Naive B cell (primary cell): ENCODE results near the gene MARK1. TPM values are rescaled to one million over a fixed set of nuclear protein-coding genes. Genes with fewer than 3 reads are reported as not detected.
"Not testable (repeated sequence)": the region's sequence is repeated elsewhere in the genome, so short reads cannot be mapped to it uniquely, and the experiment has no call there.

Experiments used
- ATAC-seq, 2 donors: fragments of 150-1000 bp; cut with Tn5 transposase; 2 replicates each; pipeline ENCODE4 v1.10.0; 2021; ENCODE audit warnings: low read depth in 2 of 2, mild to moderate bottlenecking in 2 of 2, moderate library complexity in 2 of 2
- DNase-seq: peaks from one replicate; pipeline ENCODE4 v3.0.0; 2022
- H3K27ac Mint-ChIP-seq, 6 donors: one replicate each; pipeline ENCODE4 v1.8.0; 2020 to 2022; ENCODE audit warnings: mild to moderate bottlenecking in 6 of 6, mixed read lengths in 6 of 6, moderate library complexity in 5 of 6, inconsistent platforms in 2 of 6
- H3K27me3 Mint-ChIP-seq, 3 donors: one replicate each; pipeline ENCODE4 v1.8.0; 2021 to 2022; ENCODE audit warnings: mixed read lengths in 3 of 3, mild to moderate bottlenecking in 1 of 3
- H3K36me3 Mint-ChIP-seq, 2 donors: one replicate each; pipeline ENCODE4 v1.8.0; 2020 to 2022; ENCODE audit warnings: mixed read lengths in 2 of 2, inconsistent platforms in 1 of 2, mild to moderate bottlenecking in 1 of 2
- H3K4me1 Mint-ChIP-seq, 3 donors: one replicate each; pipeline ENCODE4 v1.8.0; 2020 to 2022; ENCODE audit warnings: mixed read lengths in 3 of 3, inconsistent platforms in 1 of 3, mild to moderate bottlenecking in 1 of 3, moderate library complexity in 1 of 3
- H3K4me3 Mint-ChIP-seq, 8 donors: one replicate each; pipeline ENCODE4 v1.8.0; 2020 to 2022; ENCODE audit warnings: mild to moderate bottlenecking in 8 of 8, mixed read lengths in 8 of 8, moderate library complexity in 8 of 8, inconsistent platforms in 2 of 8
- H3K9me3 Mint-ChIP-seq, 7 donors: one replicate each; pipeline ENCODE4 v1.8.0; 2020 to 2022; ENCODE audit warnings: mixed read lengths in 7 of 7, mild to moderate bottlenecking in 5 of 7, inconsistent platforms in 2 of 7, moderate library complexity in 1 of 7
- polyA plus RNA-seq, 6 donors: library from polyadenylated mRNA; unstranded; fragments of 300-500 nt; fragmentation: Illumina TruSeq; gene quantifications; one replicate each; pipeline ENCODE4 v1.2.3, GENCODE V29; 2021; ENCODE audit warnings: low read depth in 6 of 6

Gene MARK1
- polyA plus RNA-seq, 6 donors from 2014 or later = 0.09 to 0.10 TPM; not detected in 4

DNA sequence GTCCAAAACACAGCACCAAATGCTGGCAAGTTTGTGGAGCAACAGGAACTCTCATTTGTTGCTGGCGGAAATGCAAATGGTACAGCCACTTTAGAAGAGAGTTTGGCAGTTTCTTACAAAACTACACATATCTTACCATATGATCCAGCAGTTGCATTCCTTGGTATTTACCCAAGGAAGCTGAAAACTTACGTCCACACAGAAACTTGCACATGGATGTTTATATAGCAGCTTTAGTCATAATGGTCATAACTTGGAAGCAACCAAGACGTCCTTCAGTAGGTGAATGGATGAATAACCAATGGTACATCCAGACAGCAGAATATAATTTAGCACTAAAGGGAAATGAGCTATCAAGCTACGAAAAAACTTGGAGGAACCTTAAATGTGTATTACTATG lies 66.4 kb downstream of the MARK1 start:
- Mint-ChIP-seq H3K4me1 (no peaks in the 10 kb centered on the region), H3K36me3 (no peaks in the 10 kb centered on the region), H3K9me3 (no peaks in the 10 kb centered on the region), H3K4me3 (no peak overlapping the region), H3K27ac (no peak overlapping the region), H3K27me3 (no peaks in the 10 kb centered on the region)
- DNase-seq = no peak
- no peak for ATAC-seq

GRCh38 chr1:220595179-220595578 lies 67.2 kb downstream of the MARK1 start:
- H3K9me3 Mint-ChIP-seq = no peaks in the 10 kb centered on the region
- H3K36me3 Mint-ChIP-seq = no peaks in the 10 kb centered on the region
- ATAC-seq (no peak), DNase-seq (no peak)
- no peaks in the 10 kb centered on the region for H3K4me1 Mint-ChIP-seq
- no peaks in the 10 kb centered on the region for H3K27me3 Mint-ChIP-seq
- H3K27ac Mint-ChIP-seq = no peak overlapping the region
- H3K4me3 Mint-ChIP-seq = no peak overlapping the region

GRCh38 chr1:220604926-220605325 lies 77.0 kb downstream of the MARK1 start:
- no peak overlapping the region for H3K4me3 Mint-ChIP-seq
- ATAC-seq = no peak
- no peak overlapping the region for H3K27ac Mint-ChIP-seq
- H3K36me3 Mint-ChIP-seq = no peaks in the 10 kb centered on the region
- H3K9me3 Mint-ChIP-seq = peaks cover 0 to 20% (median 5%) of the 10 kb centered on the region in 7 donors
- H3K27me3 Mint-ChIP-seq = peaks cover 0 to 14% (median 12%) of the 10 kb centered on the region in 3 donors
- H3K4me1 Mint-ChIP-seq = no peaks in the 10 kb centered on the region
- no peak for DNase-seq

- H3K27ac Mint-ChIP-seq, DNase-seq, H3K4me3 Mint-ChIP-seq, ATAC-seq, H3K36me3 Mint-ChIP-seq, H3K4me1 Mint-ChIP-seq: not testable (repeated sequence)
- peaks cover 5 to 18% (median 12%) of the 10 kb centered on the region in 3 donors for H3K27me3 Mint-ChIP-seq
- peaks cover 0 to 20% (median 5%) of the 10 kb centered on the region in 7 donors for H3K9me3 Mint-ChIP-seq
Measured at GRCh38 chr1:220605651-220606050, 77.7 kb downstream of the MARK1 start.

GRCh38 chr1:220611100-220611499 lies 83.2 kb downstream of the MARK1 start:
- H3K36me3 Mint-ChIP-seq, H3K4me3 Mint-ChIP-seq, H3K4me1 Mint-ChIP-seq, ATAC-seq, H3K27ac Mint-ChIP-seq, DNase-seq: not testable (repeated sequence)
- Mint-ChIP-seq H3K9me3 (peaks cover 0 to 15% (median 5%) of the 10 kb centered on the region in 7 donors), H3K27me3 (peaks cover 5 to 16% (median 15%) of the 10 kb centered on the region in 3 donors)

- H3K36me3 Mint-ChIP-seq = no peaks in the 10 kb centered on the region
- ATAC-seq (no peak), DNase-seq (no peak)
- peaks cover 0 to 5% (median 0%) of the 10 kb centered on the region in 3 donors for H3K27me3 Mint-ChIP-seq
- no peaks in the 10 kb centered on the region for H3K9me3 Mint-ChIP-seq
- no peaks in the 10 kb centered on the region for H3K4me1 Mint-ChIP-seq
- H3K4me3 Mint-ChIP-seq = no peak overlapping the region
- no peak overlapping the region for H3K27ac Mint-ChIP-seq
Measured at GRCh38 chr1:220616836-220617235, 88.9 kb downstream of the MARK1 start.

- Mint-ChIP-seq H3K9me3 (peaks cover 0 to 10% (median 0%) of the 10 kb centered on the region in 7 donors), H3K27me3 (peaks cover 4 to 34% (median 25%) of the 10 kb centered on the region in 3 donors), H3K36me3 (no peaks in the 10 kb centered on the region), H3K4me3 (no peak overlapping the region), H3K4me1 (no peaks in the 10 kb centered on the region), H3K27ac (no peak overlapping the region)
- DNase-seq = no peak
- no peak for ATAC-seq
Measured at GRCh38 chr1:220628431-220628830, 100.5 kb downstream of the MARK1 start.

GRCh38 chr1:220631238-220631815 lies 103.4 kb downstream of the MARK1 start:
- H3K36me3 Mint-ChIP-seq = no peaks in the 10 kb centered on the region

DNA sequence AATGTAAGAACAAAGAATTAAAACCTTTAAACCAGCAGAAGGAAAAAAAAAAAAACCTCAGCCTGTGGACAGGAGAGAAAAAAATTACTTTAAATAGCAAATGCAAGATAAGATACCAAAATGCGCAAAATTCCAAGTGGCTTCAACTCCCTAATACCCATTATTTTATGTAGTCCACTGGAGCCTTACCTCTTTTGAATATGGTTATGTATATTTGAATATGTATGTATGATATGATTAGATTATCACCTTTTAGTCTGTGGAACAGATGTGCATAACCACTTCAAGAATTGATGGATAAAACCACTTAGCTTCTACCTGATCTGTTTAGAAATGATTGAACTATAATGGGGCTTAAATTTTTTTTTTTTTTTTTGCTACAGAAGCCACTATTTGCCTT lies 109.8 kb downstream of the MARK1 start:
- no peak overlapping the region for H3K4me3 Mint-ChIP-seq
- H3K27me3 Mint-ChIP-seq = peaks cover 13 to 27% (median 16%) of the 10 kb centered on the region in 3 donors
- H3K4me1 Mint-ChIP-seq = no peaks in the 10 kb centered on the region
- no peak overlapping the region for H3K27ac Mint-ChIP-seq
- no peaks in the 10 kb centered on the region for H3K36me3 Mint-ChIP-seq
- ATAC-seq (no peak), DNase-seq (no peak)
- peaks cover 0 to 2% (median 0%) of the 10 kb centered on the region in 7 donors for H3K9me3 Mint-ChIP-seq

More at GRCh38 chr1:220631238-220631815, 103.4 kb downstream of the MARK1 start:
- peaks cover 4 to 31% (median 29%) of the 10 kb centered on the region in 3 donors for H3K27me3 Mint-ChIP-seq
- H3K27ac Mint-ChIP-seq = no peak overlapping the region
- ATAC-seq = no peak
- no peak overlapping the region for H3K4me3 Mint-ChIP-seq
- no peaks in the 10 kb centered on the region for H3K4me1 Mint-ChIP-seq
- no peak for DNase-seq
- peaks cover 0 to 10% (median 0%) of the 10 kb centered on the region in 7 donors for H3K9me3 Mint-ChIP-seq

DNA sequence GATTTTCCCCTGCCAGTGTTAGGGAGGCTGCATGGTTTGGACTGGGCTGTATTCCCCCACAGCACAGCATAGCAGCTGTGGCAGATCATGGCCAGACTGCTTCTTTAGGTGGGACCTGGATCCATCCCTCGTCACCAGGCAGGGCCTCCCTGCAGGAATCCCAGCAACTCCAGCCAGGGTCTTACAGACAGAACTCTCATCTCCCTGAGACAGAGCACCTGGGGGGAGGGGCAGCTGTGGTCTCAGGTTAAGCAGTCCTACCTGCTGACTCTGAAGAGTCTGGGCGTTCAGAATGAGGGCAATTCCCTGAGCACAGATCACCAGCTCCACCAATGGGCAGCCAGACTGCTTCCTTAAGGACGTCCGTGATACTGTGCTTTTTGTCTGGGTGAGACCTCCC lies 114.3 kb downstream of the MARK1 start:
- ATAC-seq (no peak), DNase-seq (no peak)
- Mint-ChIP-seq H3K9me3 (peaks cover 0 to 6% (median 0%) of the 10 kb centered on the region in 7 donors), H3K36me3 (no peaks in the 10 kb centered on the region), H3K4me1 (no peaks in the 10 kb centered on the region), H3K4me3 (no peak overlapping the region), H3K27me3 (peaks cover 13 to 32% (median 22%) of the 10 kb centered on the region in 3 donors), H3K27ac (no peak overlapping the region)

GRCh38 chr1:220652995-220653394 lies 125.1 kb downstream of the MARK1 start:
- H3K4me3 Mint-ChIP-seq = no peak overlapping the region
- DNase-seq (no peak), ATAC-seq (no peak)
- peaks cover 0 to 7% (median 0%) of the 10 kb centered on the region in 3 donors for H3K4me1 Mint-ChIP-seq
- peaks cover 7 to 9% (median 8%) of the 10 kb centered on the region in 3 donors for H3K27me3 Mint-ChIP-seq
- H3K9me3 Mint-ChIP-seq = no peaks in the 10 kb centered on the region
- H3K27ac Mint-ChIP-seq = no peak overlapping the region
- no peaks in the 10 kb centered on the region for H3K36me3 Mint-ChIP-seq

DNA sequence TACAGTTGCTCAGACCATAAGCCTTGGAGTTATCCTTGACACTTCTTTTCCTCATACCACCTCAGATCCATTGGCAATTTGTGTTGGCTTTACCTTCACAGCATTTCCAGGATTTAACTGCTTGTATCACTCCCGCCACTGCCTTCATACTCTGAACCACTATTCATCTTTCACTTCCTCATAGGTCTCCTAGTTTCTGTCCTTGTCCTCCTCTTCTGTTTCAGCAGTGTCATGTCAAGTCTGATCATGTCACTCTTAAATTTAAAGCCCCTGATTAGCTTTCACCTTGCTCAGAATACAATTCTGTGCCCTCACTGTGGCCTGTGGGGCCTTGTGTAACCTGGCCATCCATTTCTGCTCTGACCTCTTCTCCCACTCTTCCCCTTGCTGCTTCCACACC lies 127.6 kb downstream of the MARK1 start:
- ATAC-seq (no peak), DNase-seq (no peak)
- Mint-ChIP-seq H3K4me1 (peaks cover 0 to 7% (median 0%) of the 10 kb centered on the region in 3 donors), H3K4me3 (no peak overlapping the region), H3K27ac (no peak overlapping the region), H3K27me3 (peaks cover 7 to 10% (median 8%) of the 10 kb centered on the region in 3 donors), H3K36me3 (no peaks in the 10 kb centered on the region), H3K9me3 (no peaks in the 10 kb centered on the region)

- no peaks in the 10 kb centered on the region for H3K9me3 Mint-ChIP-seq
- ATAC-seq (no peak), DNase-seq (no peak)
- no peak overlapping the region for H3K4me3 Mint-ChIP-seq
- no peaks in the 10 kb centered on the region for H3K36me3 Mint-ChIP-seq
- no peak overlapping the region for H3K27ac Mint-ChIP-seq
- peaks cover 0 to 7% (median 0%) of the 10 kb centered on the region in 3 donors for H3K4me1 Mint-ChIP-seq
- peaks cover 12 to 17% (median 13%) of the 10 kb centered on the region in 3 donors for H3K27me3 Mint-ChIP-seq
Measured at GRCh38 chr1:220655961-220656740, 128.2 kb downstream of the MARK1 start.

- peaks cover 0 to 35% (median 14%) of the 10 kb centered on the region in 7 donors for H3K9me3 Mint-ChIP-seq
- no peak overlapping the region for H3K4me3 Mint-ChIP-seq
- H3K27ac Mint-ChIP-seq = no peak overlapping the region
Measured at GRCh38 chr1:220666349-220666748, 138.4 kb downstream of the MARK1 start.

More at GRCh38 chr1:220666349-220666748, 138.4 kb downstream of the MARK1 start:
- peaks cover 0 to 8% of the 10 kb centered on the region in 2 donors for H3K36me3 Mint-ChIP-seq
- peaks cover 24 to 36% (median 36%) of the 10 kb centered on the region in 3 donors for H3K27me3 Mint-ChIP-seq
- no peak for DNase-seq
- H3K4me1 Mint-ChIP-seq = no peaks in the 10 kb centered on the region
- ATAC-seq = no peak
